ENCODE results near the gene ST3GAL4. TPM values are rescaled to one million over a fixed set of nuclear protein-coding genes. Genes with fewer than 3 reads are reported as not detected.

ST3GAL4 gene
- polyA plus RNA-seq, 6 donors from 2014 or later, result 0.32 to 1.3 (median 1.2) TPM; not detected in 3

DNA sequence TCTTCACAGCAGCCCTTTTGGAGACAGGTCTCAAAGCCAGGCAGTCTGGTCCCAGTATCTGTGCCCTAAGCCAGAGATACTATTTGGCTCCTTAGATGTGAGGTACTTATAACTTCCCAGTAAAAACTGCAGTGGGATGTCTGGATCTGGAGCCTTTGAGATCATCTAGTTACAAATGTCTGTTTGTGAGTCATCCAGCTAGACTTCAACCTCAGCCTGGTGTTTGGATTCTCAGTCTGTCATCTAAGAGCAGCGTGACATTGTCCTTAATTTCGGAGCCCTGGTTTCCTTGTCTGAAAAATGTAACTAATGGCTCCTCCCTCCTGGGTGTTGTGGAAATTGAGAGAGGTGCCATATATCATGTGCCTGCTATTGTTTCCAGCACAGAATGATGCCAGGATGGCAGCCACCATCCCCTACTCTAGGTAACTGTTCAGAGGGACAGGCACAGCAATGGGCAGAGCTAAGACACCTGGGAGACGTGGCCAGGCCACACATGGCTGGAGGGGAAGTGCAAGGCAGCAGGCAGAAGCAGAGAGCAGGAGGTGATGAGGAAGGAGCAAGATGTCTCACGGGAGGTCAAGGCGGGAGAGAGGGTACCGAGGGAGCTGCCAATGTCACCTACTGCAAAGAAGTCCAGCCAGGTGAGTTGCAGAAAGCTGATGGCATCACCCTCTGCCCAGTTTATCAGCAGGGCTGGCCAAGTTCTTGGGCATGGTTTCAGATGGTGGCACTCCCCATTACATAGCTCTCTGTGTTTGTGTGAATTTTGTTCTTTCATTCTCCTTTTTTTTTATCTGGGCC, 20.6 kb upstream of the ST3GAL4 start:
- Mint-ChIP-seq H3K36me3 (peaks cover 23 to 56% of the 10 kb centered on the region in 2 donors), H3K9me3 (no peaks in the 10 kb centered on the region), H3K27ac (peak overlapping the region in 1 of 6 donors; percentile 89), H3K27me3 (no peaks in the 10 kb centered on the region), H3K4me3 (no peak overlapping the region), H3K4me1 (peaks cover 6 to 12% (median 9%) of the 10 kb centered on the region in 3 donors)
- DNase-seq, result no peak
- ATAC-seq (ENCODE audit: low read depth in 2 of 2), result no peak

DNA sequence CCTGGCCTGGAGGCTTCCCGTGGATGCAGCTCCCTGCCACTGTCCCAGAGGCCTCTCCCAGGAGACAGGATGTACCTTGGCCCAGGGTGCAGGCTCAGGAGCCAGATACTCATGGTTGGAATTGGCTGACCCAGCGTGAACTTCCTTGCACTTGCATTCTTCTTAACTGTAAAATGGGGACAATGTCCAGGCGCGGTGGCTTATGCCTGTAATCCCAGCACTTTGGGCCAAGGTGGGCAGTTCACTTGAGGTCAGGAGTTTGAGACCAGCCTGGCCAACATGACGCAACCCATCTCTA, 20.1 kb upstream of the ST3GAL4 start:
- DNase-seq, result no peak
- ATAC-seq (ENCODE audit: low read depth in 2 of 2), result no peak
- Mint-ChIP-seq H3K27me3 (no peaks in the 10 kb centered on the region), H3K4me3 (no peak overlapping the region), H3K36me3 (peaks cover 23 to 58% of the 10 kb centered on the region in 2 donors), H3K4me1 (peaks cover 6 to 12% (median 9%) of the 10 kb centered on the region in 3 donors), H3K9me3 (no peaks in the 10 kb centered on the region), H3K27ac (peak overlapping the region in 1 of 6 donors; percentile 78)

DNA sequence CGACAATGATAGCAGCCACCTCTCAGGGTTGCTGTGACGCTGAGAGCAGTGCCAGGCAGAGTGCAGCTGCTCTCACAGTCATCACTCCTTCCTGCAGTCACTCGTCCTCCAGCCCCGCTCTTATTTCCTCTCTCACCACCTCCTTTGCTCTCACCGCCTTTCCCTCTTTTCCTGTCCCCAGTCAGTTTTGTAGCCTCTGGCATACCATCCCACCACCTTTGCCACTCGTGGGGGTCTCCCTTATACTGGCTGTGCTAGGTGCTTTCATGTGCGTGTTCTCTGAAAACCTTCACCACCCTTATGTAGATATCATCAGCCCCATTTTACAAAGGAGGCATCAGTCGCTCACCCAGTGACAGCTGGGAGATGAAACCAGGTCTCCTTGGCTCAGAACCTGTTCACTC, 19.3 kb upstream of the ST3GAL4 start:
- no peaks in the 10 kb centered on the region for H3K27me3 Mint-ChIP-seq
- ATAC-seq (ENCODE audit: low read depth in 2 of 2) (no peak), DNase-seq (no peak)
- H3K4me3 Mint-ChIP-seq, result no peak overlapping the region
- H3K27ac Mint-ChIP-seq, result peak overlapping the region in 3 of 6 donors; percentile 26 to 89 (median 74)
- peaks cover 29 to 64% of the 10 kb centered on the region in 2 donors for H3K36me3 Mint-ChIP-seq
- H3K4me1 Mint-ChIP-seq, result peaks cover 6 to 12% (median 9%) of the 10 kb centered on the region in 3 donors
- no peaks in the 10 kb centered on the region for H3K9me3 Mint-ChIP-seq

DNA sequence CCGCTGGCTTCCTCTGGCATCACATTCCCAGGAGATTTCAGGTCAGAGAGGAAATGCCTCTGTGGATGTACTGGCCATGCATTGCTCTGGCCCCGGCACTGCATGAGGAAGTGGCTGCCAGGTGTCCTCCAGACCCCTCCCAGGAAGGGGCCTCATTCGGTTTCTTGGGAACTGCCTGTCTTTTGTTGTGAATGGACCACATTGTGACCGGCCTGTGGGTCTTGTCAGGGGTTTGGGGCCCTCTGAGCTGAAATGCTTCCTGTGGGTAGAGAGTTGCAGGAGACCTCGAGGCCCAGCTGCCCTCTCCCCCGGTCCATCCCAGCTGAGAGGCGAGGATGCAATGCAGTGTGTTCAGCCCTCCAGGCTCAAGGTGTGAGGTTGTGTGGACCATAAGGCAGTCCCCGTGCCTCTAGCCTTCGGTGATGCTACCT, 18.8 kb upstream of the ST3GAL4 start:
- Mint-ChIP-seq H3K4me3 (no peak overlapping the region), H3K27ac (peak overlapping the region in 2 of 6 donors; percentile 58 to 70)

DNA sequence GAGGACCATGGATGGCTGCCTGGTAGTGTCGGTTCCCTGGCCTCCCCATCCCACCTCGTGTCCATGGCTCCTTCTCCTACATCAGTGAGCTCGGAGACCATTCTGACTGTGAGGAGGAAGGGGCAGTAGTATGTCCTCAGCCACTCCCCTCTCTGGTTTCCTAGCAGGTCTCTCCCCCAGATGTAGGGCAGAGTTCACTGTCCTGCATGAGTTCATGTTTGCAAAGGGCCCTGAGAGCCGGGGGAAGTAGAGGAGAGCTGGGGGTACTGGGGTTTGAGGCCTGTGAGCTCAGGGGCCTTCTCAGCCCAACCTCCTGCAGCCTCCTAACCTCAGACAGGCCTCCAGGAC, 18.4 kb upstream of the ST3GAL4 start:
- H3K9me3 Mint-ChIP-seq, result no peaks in the 10 kb centered on the region
- DNase-seq, result no peak
- ATAC-seq (ENCODE audit: low read depth in 2 of 2), result no peak
- H3K27ac Mint-ChIP-seq, result peak overlapping the region in 3 of 6 donors; percentile 37 to 70 (median 58)
- H3K36me3 Mint-ChIP-seq, result peaks cover 36 to 67% of the 10 kb centered on the region in 2 donors
- H3K27me3 Mint-ChIP-seq, result no peaks in the 10 kb centered on the region
- no peak overlapping the region for H3K4me3 Mint-ChIP-seq
- peaks cover 6 to 12% (median 9%) of the 10 kb centered on the region in 3 donors for H3K4me1 Mint-ChIP-seq

More for the DNA sequence above, 18.8 kb upstream of the ST3GAL4 start:
- no peaks in the 10 kb centered on the region for H3K9me3 Mint-ChIP-seq
- H3K27me3 Mint-ChIP-seq, result no peaks in the 10 kb centered on the region
- DNase-seq (no peak), ATAC-seq (ENCODE audit: low read depth in 2 of 2) (no peak)
- peaks cover 34 to 64% of the 10 kb centered on the region in 2 donors for H3K36me3 Mint-ChIP-seq
- H3K4me1 Mint-ChIP-seq, result peaks cover 6 to 12% (median 9%) of the 10 kb centered on the region in 3 donors

DNA sequence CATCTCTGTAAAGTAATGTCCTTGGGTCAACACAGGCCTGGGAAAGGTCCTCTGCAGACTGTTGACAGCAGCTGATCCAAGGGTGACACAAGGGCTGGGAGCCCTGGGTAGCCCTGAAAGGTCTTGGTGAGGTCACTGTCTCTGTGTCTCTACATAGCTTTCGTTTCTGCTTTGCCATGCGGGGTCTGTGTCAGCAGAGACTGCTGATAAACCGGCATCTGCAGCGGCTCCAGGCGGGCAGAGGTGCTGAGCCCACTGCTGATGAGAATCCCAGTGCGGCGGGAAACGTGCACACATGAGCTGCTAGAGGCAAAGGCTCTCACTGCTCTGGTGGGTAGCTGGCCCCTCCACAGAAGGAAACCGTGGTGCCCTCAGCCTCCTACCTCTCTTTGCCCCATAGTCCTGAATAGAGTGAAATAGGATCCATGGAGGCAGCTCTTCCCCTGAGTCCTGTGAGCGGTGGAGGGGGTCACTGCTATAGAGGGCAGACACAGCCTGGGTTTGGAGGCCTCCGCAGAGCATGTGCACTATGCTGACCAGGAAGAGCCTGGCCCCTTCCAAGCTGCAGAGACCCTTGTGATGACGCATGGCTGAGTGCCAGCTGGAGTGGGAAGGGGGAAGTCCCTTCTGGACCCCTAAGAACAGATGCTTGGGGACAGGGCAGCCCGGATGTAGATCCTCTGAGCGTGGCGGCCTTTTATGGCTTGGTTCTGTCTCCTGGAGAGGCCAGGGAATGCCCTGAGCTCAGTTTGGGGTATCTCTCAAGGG, 17.8 kb upstream of the ST3GAL4 start:
- ATAC-seq (ENCODE audit: low read depth in 2 of 2) (no peak), DNase-seq (no peak)
- Mint-ChIP-seq H3K27me3 (no peaks in the 10 kb centered on the region), H3K36me3 (peaks cover 31 to 69% of the 10 kb centered on the region in 2 donors), H3K4me1 (peaks cover 6 to 12% (median 9%) of the 10 kb centered on the region in 3 donors), H3K9me3 (no peaks in the 10 kb centered on the region), H3K27ac (peak overlapping the region in 1 of 6 donors; percentile 52), H3K4me3 (no peak overlapping the region)

DNA sequence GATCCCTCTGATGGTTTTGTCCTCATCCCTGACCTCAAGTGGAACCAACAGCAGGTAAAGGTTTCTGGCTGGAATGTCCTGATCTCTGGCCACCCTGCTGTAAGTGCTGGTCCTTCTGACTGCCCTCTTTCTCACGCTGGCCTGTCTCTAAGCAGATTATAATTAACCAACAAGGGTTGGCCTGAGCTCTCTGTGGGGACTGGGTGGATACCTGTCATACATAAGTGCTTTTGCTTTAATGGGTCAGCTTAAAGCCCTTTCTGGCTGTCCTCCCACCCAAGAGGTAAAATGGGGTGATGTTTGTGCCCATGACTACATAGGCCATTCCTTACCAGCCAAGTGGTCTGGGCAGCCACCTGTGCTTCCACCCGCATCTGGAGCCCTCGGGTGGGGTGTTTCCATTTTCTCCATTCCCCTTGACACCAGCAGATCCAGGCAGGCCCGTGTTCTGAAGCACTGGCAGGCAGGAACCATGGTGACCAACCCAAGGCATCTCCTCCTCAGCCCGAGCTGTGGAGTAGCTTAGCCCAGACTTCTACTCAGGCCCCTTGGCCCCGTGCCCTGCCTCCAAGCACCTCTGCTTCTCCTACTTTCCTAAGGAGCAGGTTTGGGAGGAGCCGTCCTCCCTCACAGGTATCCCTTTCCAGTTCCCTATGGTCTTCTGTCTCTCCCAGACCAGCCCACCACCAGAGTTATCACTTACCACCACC, 17.0 kb upstream of the ST3GAL4 start:
- H3K4me1 Mint-ChIP-seq, result peaks cover 6 to 12% (median 9%) of the 10 kb centered on the region in 3 donors

DNA sequence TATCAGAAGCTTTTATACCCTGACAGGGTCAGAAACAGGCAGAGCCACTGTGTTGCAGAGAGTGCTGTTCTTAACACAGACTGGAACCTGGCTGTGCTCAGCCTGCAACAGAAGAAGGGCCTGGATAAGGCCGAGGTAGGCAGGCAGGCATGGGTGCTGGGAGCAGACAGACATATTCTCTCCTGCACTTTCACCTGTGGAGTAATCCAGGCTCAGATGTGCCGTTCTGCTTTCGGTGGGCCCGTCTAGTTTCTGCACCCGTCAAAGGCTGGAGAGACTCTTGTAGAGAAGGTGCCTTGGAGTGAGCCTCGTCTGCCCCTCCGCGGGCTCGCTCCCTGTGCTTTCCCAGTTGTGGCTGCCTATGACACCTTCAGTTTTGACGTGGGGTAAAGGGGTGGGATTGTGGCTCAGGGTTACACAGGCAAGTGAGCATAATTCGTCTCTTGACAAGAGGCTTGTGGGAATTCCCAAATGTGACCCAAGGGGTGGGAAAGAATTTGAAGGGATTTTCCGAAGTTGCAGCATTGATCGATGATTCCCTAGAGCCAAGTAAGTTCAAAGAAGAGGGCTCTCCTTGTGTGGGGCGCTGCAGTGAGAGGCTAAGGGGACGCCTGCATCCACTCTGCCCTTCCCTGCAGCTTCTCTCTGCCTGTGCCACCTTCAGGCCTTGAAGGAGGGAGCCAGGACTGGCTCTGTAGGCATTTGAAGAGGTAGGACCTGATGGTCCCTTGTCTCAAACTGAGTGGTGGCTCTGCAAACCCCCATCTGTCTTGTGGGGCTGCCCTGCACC, 16.2 kb upstream of the ST3GAL4 start:
- Mint-ChIP-seq H3K4me1 (peaks cover 6 to 12% (median 9%) of the 10 kb centered on the region in 3 donors), H3K9me3 (no peaks in the 10 kb centered on the region), H3K36me3 (peaks cover 31 to 66% of the 10 kb centered on the region in 2 donors), H3K27ac (no peak overlapping the region), H3K27me3 (no peaks in the 10 kb centered on the region), H3K4me3 (no peak overlapping the region)
- ATAC-seq (ENCODE audit: low read depth in 2 of 2), result no peak
- no peak for DNase-seq

More for the DNA sequence above, 17.0 kb upstream of the ST3GAL4 start:
- ATAC-seq (ENCODE audit: low read depth in 2 of 2) (no peak), DNase-seq (no peak)
- H3K9me3 Mint-ChIP-seq, result no peaks in the 10 kb centered on the region
- H3K27me3 Mint-ChIP-seq, result no peaks in the 10 kb centered on the region
- H3K36me3 Mint-ChIP-seq, result peaks cover 34 to 65% of the 10 kb centered on the region in 2 donors
- H3K27ac Mint-ChIP-seq, result peak overlapping the region in 1 of 6 donors; percentile 85
- no peak overlapping the region for H3K4me3 Mint-ChIP-seq

DNA sequence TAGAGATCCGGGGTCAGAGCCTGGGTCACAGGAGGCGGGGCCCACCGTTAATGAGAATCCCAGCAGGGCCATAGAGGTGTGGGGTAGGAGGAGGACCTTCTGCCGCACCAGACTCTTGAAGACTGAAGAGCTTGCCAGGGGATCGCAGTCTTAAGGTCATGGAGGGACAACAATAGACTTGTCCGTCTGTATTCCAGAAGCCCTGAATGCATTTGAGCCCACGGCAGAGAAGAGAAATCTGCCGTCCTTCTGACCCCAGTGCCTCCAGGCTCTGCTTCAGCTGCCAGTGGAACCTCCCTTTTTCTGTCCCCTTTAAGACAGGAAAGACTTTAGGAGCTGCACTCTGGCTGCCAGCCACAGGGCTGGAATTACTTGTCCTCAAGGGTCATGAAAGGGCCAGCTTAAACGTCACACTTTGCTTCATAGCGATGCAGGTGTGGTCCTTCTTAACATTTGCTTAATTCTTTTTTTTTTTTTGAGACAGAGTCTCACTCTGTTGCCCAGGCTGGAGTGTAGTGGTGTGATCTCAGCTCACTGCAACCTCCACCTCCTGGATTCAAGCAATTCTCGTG, 15.5 kb upstream of the ST3GAL4 start:
- Mint-ChIP-seq H3K4me3 (no peak overlapping the region), H3K27ac (no peak overlapping the region), H3K27me3 (no peaks in the 10 kb centered on the region), H3K9me3 (no peaks in the 10 kb centered on the region), H3K4me1 (peaks cover 6 to 9% (median 7%) of the 10 kb centered on the region in 3 donors), H3K36me3 (peaks cover 36 to 68% of the 10 kb centered on the region in 2 donors)
- ATAC-seq (ENCODE audit: low read depth in 2 of 2), result no peak
- DNase-seq, result no peak

DNA sequence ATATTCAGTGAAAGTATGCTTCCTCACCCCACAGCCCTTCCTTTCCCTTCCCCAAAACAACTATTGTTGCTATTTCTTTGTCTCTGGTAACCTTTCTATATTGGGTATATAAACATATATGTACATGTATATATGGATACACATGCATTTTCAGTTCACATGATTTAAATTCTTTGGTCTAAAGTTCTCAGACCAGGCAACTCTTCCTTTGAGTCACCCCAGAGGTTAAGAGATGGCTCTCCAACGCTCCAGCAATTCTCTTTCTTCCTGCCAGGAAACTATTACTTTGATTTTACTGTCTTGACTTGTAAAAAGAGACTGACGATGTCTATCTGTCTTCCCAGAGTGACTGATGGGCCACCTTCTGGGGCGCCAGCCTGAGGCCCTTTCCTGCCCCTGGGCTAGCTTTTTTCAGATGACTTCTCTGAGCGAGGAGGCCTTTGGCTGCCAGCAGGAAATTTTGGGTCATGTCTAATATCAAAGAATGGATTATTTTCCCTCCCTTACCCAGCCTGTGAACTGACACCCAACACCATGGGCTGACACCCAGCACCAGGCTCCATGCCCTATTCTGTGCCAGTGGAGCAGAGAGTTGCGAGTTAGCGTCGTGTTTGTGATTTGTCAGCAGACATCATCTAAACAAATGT, 14.4 kb upstream of the ST3GAL4 start:
- Mint-ChIP-seq H3K9me3 (no peaks in the 10 kb centered on the region), H3K4me1 (peaks cover 4 to 5% (median 4%) of the 10 kb centered on the region in 3 donors), H3K27ac (peak overlapping the region in 3 of 6 donors; percentile 26 to 59 (median 49)), H3K36me3 (peaks cover 35 to 63% of the 10 kb centered on the region in 2 donors), H3K4me3 (no peak overlapping the region), H3K27me3 (no peaks in the 10 kb centered on the region)
- DNase-seq (no peak), ATAC-seq (ENCODE audit: low read depth in 2 of 2) (no peak)

DNA sequence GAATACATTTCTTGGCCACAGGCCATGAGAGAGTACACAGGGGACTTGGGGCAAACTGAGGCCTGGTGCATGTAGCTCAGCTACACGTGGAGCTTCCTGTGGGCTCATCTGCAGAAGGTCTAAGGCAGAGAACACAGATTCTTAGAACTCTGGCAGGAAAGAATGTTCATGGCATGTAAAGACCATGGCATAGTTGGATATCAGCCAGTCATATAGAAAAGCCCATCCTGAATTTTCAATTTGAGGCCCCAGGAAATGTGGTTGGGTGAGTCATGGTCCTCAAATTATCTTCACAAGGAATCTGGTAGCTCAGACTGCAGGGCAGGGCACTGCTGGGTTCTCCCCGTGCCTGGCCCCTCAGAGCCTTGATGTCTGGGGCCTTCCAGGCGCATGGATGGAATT, 13.7 kb upstream of the ST3GAL4 start:
- H3K36me3 Mint-ChIP-seq, result peaks cover 32 to 59% of the 10 kb centered on the region in 2 donors
- H3K27ac Mint-ChIP-seq, result no peak overlapping the region
- no peak overlapping the region for H3K4me3 Mint-ChIP-seq
- H3K4me1 Mint-ChIP-seq, result no peaks in the 10 kb centered on the region
- no peaks in the 10 kb centered on the region for H3K9me3 Mint-ChIP-seq
- ATAC-seq (ENCODE audit: low read depth in 2 of 2), result no peak
- no peaks in the 10 kb centered on the region for H3K27me3 Mint-ChIP-seq
- no peak for DNase-seq

DNA sequence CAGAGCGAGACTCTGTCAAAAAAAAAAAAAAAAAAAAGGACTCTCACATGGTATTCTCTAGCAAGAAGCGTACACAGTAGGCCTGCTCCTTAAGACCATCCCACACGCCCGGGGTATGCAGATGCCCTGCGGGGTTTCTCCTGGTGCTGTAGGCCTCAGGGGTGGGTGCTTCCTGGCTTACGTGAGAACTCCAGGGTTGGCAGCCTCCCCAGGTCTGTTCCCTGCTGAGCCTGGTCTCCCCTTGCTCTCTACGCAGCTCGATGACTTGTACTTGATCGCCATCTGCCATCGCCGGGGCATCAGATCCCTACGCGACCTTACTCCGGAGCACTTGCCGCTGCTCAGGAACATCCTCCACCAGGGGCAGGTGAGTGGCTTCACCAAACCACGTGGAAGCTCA, 12.4 kb upstream of the ST3GAL4 start:
- peak overlapping the region in 1 of 6 donors; percentile 13 for H3K27ac Mint-ChIP-seq
- no peaks in the 10 kb centered on the region for H3K4me1 Mint-ChIP-seq
- H3K9me3 Mint-ChIP-seq, result no peaks in the 10 kb centered on the region
- DNase-seq (no peak), ATAC-seq (ENCODE audit: low read depth in 2 of 2) (no peak)
- no peak overlapping the region for H3K4me3 Mint-ChIP-seq
- H3K27me3 Mint-ChIP-seq, result no peaks in the 10 kb centered on the region
- H3K36me3 Mint-ChIP-seq, result peaks cover 32 to 59% of the 10 kb centered on the region in 2 donors
